G401 (cell line): ENCODE measurements around the gene PHACTR1. TPM values are rescaled to one million over a fixed set of nuclear protein-coding genes. Genes with fewer than 3 reads are reported as not detected.
"Not testable (repeated sequence)": the region's sequence is repeated elsewhere in the genome, so short reads cannot be mapped to it uniquely, and the experiment has no call there.

Source experiments
- DNase-seq: peaks from one replicate; pipeline ENCODE4 v3.0.0-alpha.2; 2015; ENCODE audit warnings: low spot score
- in situ Hi-C: cut with HindIII; loops from 2 replicates; pipeline ENCODE4 v1.10.0; 2016; ENCODE audit warnings: low sequenced_read_pairs, mixed read lengths
- total RNA-seq: library from RNA; depleted of rRNA; stranded (reverse); fragments of >200 nt; shearing (Covaris generic); gene quantifications from 2 replicates; pipeline ENCODE4 v1.2.3, GENCODE V29; 2014

The PHACTR1 gene
- total RNA-seq, 1 experiment from 2014 or later, result not detected

DNA sequence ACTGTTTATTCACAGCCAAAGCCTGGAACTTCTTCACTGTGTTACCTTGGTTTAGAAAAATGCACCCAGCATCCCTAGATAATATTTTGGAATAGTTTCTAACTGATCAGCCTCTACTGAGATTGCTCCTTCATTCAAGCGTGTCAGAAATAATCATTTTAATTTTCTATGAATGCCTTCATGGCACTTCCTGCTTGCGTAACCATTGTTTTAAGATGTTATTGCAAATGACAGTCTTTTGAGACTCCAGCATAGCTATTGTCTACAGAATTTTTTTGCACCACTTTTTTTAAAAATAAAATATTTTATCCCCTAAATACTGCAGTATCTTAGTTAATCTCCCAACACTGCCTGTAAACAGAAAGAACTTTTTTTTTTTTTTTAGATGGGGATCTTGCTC is 213.1 kb downstream of the PHACTR1 start:
- in situ Hi-C loops, result no loop called here
- DNase-seq, result no peak

DNA sequence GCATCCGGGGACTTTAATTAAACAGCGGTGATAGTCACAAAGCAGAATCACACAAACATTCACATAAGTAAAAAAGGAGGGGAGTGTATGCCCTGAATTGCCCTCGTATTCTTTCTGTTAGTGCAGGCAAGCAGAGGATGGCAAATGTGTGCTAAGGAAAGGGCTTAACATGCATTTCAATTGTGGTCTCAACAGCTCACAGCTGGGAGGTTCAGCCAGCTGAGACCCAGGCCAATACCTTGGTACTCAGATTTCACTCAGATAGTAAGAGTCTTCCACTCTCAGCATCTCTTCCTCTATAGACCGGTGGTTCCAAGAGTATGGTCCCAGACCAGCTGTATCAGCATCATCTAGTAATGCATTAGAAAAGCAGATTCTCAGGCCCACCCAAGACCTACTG is 215.1 kb downstream of the PHACTR1 start:
- in situ Hi-C loops, result no loop called here
- no peak for DNase-seq

DNA sequence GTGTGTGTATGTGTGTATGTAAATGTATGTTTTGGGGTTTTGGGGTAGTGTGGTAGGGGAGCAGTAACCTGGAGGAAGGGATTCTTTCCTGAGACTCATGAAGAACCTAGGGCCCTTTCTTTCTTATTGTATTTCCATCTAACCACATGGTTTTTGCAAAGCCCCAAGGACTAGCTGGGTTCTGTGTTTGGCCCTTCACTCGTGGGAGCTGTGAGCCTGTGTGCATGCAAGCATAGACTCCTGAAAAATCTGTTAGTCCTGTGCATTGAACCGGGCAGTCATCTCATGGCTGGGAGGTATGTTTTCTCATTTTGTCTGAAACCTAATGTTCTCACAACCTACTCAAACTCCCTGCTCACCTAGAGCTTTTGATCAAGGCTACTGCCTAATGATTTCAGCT is 219.1 kb downstream of the PHACTR1 start:
- DNase-seq, result no peak
- in situ Hi-C loops, result no loop called here

DNA sequence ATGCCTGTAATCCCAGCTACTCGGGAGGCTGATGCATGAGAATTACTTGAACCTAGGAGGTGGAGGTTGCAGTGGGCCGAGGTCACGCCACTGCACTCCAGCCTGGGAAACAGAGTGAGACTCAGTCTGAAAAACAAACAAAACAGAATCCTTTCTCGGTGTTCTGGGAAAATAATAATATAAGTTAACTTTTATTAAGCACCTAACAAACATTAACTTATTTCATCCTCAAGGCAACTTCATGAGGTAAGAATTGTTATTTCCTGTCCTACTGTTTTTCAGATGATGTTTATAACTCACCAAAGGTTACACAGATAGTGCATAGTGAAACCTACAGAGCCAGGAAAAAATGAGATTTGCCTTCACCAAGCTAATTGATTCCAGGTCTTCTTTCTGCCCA is 221.4 kb downstream of the PHACTR1 start:
- in situ Hi-C loops, result no loop called here
- DNase-seq, result no peak

DNA sequence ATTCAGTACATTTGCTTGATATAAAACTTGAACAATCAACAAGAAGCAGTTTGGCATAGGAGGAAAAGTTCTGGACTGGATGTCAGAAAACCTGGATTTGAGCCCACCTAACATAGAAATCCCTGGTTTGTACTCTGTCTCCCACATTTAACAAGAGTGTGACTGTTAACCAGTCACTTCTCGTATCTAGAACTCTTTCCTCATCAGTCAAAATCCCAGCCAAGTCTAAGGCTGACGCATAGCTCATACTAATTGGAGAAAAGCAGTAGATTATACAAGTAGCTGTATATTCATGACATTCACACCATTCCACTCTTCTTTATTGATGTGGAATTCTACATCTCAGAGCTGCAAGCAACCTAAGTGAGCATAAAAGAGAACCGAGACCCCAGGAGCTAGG is 222.7 kb downstream of the PHACTR1 start:
- in situ Hi-C loops, result no loop called here
- DNase-seq, result no peak

DNA sequence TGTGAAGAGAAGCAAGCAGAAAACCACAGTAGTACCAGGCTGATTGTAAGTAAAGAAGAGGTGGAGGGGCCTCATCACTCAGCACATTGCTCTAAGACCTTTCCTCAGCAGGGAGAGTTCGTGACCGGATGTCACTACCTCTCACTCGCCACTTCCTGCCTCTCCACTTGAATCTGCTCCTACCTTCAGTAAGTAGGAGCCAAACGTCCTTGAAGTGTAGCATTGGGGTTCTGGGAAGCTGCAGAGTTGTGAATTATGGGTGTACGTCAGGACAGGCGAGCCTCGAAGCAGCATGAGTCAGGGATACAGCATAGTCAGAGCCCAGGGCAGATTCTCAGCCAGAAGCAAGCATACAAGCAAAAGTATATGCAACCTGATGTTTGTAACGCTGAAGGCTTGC is 224.9 kb downstream of the PHACTR1 start:
- no peak for DNase-seq
- in situ Hi-C loops, result no loop called here

DNA sequence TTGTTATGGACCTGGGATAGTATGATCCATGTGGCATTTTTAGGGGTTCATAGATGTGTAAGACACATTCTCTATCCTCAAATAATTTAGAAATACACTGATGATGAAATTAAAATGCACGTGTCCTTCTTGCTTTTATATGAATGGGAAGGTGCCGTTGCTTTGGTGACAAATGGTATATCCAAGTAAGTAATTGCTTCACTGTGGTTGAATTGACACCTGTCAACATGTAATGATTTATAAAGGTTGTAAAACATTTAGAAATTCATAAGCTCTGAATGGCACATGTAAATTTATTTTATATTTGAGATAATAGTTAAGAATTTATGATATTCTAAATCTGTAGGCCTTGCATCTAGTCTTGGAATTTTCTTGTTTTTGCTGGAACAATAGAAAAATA is 227.0 kb downstream of the PHACTR1 start:
- no peak for DNase-seq
- in situ Hi-C loops, result no loop called here

DNA sequence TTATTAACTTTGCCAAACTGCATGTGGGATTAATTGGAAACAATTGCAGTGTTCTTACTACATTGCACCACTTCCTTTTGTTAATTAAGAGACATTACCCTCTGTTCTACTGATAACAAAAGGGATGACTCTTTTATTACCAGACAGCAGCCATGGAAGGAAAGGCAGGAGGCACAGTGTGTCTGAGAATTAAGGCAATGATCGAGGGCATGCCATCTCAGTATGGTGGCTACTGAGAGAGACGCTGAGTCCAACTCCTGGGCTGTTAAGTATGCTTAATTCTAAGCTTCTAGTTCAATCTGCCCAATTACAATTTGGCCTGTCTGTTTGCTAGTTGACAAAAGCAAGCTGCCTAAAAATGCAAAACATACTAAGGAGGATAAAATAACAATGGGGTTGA is 227.4 kb downstream of the PHACTR1 start:
- in situ Hi-C loops, result no loop called here
- DNase-seq, result no peak

DNA sequence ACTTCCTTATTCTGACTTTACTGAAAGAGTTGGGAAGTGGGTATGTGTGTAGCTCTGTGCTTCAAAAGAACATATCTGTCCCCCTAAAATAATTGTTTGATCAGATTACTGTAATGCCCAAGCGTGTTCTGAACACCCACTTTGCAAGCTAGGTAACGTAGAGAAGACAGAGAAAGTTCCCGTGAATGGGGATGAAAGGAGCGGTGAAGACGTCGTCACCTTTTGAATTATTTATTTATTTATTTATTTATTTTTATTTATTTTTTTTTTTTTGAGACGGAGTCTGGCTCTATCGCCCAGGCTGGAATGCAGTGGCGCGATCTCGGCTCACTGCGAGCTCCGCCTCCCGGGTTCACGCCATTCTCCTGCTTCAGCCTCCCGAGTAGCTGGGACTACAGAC is 228.0 kb downstream of the PHACTR1 start:
- in situ Hi-C loops, DNase-seq: not testable (repeated sequence)

DNA sequence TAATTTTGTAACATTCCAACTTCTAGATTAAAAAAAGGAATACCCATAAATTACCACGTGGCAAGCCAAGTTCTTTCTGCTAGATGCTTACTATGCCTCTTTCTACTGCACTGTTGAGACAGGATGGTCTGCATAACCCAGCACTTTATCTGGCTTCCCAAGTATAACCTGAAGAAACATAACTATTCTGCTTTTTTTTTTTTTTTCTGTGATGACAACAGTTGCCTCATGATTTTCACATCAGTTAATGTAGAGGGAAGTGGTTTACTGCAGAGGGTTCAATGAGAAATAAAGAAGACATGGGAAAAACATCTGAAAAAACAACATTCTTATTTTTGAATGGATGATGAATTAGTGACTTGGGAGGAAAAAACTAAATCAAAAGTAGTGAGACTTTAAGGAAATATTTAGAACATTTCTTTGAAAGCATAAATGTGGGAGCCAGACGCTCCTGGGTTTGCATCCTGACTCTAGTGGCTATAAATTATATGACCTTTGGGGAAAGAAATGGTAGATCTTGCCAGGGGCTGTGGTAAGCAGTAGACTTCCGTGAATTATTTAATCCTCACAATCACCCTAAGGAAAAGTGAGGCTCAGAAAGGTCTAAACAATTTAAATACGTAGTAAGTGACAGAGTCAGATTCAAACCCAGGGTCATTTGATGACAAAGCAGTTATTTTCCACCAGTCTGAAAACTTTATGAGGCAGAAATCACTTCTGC is 230.7 kb downstream of the PHACTR1 start:
- DNase-seq, result no peak
- in situ Hi-C loops, result no loop called here

DNA sequence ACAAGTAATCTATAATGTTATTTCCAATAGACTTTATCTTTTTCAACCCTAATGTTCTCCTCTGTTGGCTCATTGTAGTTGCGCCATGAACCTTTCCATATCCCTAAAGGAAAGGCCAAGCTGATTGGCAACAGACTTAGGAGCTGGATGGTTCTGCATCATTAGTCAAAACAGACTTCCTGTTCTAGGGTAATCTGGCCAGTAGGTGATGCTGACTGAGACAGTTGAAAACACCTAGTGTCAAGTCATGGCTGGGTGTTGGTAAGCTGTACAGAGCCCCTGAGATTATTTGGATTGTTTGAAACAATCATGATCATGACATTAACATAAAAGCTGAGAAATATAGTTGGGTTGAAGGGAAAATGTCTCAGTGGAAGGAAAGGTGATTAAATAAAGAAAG is 231.4 kb downstream of the PHACTR1 start:
- DNase-seq, result no peak
- in situ Hi-C loops, result no loop called here

DNA sequence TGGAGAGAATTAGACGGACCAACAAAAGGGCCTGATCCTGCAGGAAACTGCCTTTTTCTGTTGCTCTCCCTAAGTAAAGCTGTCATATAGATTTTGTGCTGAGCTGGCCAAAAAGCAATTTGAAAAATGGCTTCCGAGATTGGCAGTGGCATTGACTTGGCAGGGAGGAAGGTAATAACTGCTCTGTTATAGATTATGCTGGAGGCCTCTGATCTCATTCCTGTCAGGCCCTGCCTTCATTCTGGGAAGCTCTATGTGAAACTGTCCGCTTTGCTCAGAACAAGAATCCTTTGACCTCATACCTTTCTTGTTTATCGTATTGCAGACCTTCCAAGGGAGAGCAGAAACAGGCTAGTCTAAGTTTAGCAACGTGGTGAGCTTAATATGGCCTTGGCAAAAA is 234.4 kb downstream of the PHACTR1 start:
- in situ Hi-C loops, result no loop called here
- DNase-seq, result no peak

DNA sequence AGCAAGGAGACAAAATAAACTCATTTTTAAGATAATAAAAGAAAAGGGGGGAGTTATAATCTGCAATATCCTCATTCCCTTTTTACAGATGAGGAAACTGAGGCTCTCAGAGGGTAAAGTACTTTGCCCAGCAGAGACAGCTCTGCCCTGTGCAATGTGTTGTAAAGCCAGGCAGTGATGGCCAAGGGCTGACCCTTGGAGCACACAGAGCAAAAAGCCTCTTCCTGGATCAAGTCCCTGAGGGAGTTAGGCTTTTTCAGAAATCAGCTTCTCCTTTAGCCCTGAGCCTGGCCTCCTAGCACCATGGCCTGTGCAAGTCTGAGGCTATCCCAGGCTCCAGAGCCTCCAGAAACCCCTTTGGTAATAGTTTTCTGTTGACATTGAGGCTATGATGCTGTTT is 234.8 kb downstream of the PHACTR1 start:
- in situ Hi-C loops, result no loop called here
- no peak for DNase-seq

DNA sequence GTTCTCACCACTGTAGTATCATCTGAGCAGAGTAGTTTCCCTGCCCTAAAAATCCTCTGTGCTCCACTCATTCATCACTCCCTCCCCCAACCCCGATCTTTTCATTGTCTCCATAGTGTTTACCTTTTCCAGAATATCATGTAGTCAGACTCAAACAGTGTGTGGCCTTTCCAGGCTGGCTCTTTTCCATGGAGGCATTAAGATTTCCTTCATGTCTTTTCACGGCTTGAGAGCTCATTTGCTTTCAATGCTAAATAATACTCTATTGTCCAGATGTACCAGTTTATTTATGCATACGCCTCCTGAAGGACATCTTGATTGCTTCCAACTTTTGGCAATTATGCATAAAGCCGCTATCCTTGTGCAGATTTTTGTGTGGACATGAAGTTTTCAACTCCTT is 235.8 kb downstream of the PHACTR1 start:
- in situ Hi-C loops, result no loop called here
- no peak for DNase-seq

DNA sequence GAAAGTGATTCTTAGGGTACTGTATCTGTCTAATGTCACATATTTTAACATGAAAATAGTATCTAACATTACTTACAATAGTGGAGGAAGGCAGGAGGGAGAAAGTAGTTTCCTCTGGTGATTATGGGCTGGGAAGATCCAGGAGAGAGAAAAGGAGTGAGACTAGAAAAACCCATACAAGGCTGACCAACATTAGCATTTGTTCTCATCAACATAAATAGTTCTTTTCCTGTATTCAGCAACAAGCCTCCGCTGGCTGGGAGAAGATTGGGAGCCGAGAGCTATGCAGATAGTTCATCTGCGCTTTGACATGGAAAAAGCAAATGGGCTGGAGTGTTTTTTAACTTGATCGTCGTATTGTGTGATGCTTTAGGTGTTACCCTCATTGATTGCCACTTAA is 239.4 kb downstream of the PHACTR1 start:
- in situ Hi-C loops, result no loop called here
- DNase-seq, result no peak

DNA sequence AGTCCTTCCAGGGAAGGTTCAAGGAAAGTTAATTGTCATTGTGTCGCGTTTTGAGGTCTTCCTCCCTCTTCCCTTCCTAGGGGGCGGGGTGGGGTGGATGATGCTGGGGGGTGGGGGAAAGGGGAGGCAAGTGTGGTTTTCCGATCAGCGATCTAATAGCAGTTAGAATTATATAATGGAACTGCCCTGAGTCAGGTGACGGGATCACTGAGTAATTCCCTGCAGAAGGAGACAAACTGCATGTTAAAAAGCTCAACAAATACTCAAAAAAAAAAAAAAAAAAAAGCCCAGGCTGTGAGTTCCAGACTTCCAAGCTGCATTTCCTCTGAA is 240.4 kb downstream of the PHACTR1 start:
- in situ Hi-C loops, result no loop called here
- peak; percentile 3 for DNase-seq

DNA sequence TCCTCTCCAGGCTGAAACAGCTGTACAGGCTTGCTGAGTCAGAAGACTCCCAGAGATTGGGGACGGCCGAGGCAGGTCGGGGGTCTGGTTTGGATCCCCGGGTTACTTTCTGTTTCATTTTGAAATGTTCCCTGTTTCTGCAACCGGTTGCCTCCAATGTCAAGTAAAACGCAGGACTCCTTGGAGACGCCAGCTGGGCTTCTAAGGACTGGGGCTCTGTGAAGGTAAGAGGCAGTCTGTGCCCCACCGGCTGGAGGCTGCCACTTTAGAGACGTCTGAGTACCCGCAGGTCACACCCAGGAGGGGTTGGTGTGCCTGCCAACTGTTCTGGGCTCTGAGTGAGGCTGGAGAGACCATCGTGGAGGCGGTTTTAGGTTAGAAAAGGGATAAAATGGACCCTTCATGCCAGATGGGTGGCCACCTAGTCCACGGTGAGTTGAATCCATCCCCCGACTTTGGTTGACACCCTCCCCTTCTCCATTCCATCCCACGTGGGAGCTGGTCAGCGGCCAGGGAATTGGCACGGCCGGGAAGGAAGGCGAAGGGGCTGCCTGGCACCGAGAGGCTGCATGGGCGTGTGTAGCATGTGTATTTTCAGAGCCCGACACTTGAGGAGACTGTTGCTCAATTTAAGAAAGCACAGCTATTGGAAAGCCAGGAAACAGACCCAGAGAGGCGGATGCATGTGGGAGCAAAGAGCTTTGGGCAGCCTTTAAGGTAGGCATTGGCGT is 240.9 kb downstream of the PHACTR1 start:
- in situ Hi-C loops, result no loop called here
- DNase-seq, result peak; percentile 46

DNA sequence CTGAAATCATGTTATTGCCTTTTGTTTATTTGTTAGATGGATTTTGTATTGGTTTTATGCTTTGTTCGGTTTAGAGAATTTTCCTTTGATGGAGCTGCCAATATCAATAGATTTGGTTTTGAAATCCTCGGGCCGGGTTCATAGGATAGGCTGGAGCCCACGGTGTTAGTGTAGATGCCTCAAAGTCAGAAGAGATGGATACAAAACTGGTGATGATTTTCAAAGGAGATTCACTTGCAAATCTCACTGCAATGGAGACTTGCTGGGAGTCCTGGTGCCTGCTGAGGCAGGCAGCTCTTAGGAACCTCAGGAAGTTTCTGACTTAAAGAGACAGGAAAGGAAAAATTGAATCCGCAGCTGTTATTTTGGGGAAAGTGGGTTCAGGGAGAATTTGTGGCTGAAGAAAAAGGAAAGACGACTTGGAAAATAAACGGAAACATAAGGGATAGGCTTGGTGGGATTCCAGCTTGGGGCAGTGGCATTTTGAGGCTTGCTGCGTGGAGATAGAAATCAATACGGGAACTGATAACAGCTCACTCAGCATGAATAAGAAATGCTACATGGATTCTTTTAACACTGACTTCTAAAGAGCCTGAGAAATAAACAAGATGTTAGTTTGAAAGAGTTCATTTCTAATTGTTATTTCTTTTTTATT is 241.6 kb downstream of the PHACTR1 start:
- peak; percentile 24 for DNase-seq
- in situ Hi-C loops, result no loop called here

DNA sequence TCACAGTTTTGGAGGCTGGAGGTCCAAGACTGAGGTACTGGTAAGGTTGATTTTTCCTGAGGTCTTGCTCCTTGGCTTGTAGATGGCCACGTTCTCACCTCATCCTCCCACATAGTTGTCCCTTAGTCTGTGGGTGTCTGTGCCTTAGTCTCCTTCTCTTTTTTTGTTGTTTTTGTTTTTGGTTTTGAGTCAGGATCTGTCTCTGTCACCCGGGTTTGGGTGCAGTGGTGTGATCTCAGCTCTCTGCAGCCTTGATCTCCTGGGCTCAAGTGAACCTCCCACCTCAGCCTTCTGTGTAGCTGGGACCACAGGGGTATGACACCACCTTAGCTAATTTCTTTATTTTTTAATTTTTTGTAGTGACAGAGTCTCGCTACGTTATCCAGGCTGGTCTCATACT is 245.2 kb downstream of the PHACTR1 start:
- no peak for DNase-seq
- in situ Hi-C loops, result no loop called here

DNA sequence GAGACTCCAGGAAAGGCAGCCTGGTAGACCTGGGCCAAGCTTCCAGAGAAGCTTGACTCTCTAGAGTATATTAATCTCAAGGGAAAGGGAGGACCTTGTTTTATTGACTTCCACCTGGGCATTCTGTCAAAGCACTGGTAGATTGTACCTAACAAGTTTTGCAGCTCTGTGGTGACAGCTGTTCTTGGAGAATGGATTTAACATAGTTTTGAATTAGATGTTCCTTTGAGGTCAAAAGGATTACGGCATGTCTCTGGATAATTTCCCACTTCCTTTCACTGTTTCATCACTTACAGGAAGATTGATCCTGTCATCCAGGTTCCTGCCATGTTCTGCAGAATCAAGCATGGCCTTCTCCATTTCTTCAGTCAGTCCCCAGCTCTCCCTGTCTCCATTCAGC is 246.0 kb downstream of the PHACTR1 start:
- no peak for DNase-seq

DNA sequence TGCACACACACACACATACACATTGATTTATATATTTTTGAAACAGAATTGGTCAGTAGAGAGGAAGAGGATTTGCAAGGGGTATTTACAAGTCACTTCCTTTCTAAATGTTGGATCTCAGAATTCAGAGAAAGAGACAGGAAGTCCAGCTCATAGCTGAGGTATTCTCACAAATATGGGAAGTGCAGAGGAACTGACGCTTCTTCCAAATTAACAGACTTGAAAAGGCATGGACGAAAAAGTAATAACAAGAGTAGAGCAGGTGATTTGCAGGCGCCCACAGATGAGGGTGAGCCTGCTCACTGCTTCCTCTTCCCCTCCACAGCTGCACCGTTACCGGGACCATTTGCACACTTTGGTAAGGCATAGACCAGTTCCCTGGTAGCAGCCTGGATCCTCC is 246.4 kb downstream of the PHACTR1 start:
- in situ Hi-C loops, result no loop called here

More for the DNA sequence above, 246.0 kb downstream of the PHACTR1 start:
- in situ Hi-C loops, result no loop called here

More for the DNA sequence above, 246.4 kb downstream of the PHACTR1 start:
- DNase-seq, result no peak
